ENCODE data around the gene SPTBN1.

SPTBN1 gene

DNA sequence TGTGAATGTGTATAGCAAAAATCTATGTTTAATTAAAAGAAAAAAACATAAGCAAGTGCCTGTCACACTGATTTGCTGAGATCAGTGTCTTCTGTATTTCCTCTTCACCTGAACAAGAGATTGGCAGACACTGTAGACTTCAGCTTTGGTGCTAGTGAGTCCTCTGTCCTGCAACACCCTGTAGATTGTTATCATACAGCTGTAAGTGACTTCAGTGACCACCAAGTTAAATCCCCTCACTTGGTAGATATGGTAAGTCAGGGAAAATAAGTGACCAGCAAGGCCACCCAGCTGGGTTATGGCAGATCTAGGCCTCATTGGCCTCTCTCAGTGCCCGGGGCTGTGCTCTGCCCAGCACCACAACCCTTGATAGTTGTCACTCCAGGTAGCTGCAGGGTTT, 147.7 kb downstream of the SPTBN1 start:
- TF ChIP-seq, protein P1, sequence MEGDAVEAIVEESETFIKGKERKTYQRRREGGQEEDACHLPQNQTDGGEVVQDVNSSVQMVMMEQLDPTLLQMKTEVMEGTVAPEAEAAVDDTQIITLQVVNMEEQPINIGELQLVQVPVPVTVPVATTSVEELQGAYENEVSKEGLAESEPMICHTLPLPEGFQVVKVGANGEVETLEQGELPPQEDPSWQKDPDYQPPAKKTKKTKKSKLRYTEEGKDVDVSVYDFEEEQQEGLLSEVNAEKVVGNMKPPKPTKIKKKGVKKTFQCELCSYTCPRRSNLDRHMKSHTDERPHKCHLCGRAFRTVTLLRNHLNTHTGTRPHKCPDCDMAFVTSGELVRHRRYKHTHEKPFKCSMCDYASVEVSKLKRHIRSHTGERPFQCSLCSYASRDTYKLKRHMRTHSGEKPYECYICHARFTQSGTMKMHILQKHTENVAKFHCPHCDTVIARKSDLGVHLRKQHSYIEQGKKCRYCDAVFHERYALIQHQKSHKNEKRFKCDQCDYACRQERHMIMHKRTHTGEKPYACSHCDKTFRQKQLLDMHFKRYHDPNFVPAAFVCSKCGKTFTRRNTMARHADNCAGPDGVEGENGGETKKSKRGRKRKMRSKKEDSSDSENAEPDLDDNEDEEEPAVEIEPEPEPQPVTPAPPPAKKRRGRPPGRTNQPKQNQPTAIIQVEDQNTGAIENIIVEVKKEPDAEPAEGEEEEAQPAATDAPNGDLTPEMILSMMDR (IDR thresholded peaks at IDR 0.05; ENCODE audit: insufficient read depth, low read depth, low read length, missing control alignments): no peak
- H3K4me3 ChIP-seq (ENCODE audit: low read depth, low read length): no peak overlapping the region
- no peak for DNase-seq (ENCODE audit: low read depth)

DNA sequence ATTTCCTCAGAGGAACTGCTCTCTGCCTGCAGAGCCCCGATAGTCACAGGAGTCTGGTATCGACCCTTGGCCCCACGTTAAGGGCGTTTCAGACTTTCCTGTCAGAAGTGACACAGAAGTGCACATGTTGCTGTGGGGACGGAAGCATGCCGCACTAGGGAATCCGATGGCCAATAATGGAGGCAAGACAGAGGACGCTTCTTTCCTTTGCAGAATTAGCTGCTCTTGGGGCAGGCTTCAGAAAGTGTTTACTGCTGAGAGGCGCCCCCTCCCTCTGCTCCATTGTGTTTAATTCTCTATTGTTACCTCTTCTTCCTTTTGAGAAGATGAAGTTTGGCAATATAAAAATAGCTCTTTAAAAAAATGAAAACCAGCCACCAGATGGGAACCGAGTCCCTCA, 148.7 kb downstream of the SPTBN1 start:
- no peak for DNase-seq (ENCODE audit: low read depth)
- TF ChIP-seq, protein P1 (IDR thresholded peaks at IDR 0.05; ENCODE audit: insufficient read depth, low read depth, low read length, missing control alignments): no peak
- no peak overlapping the region for H3K4me3 ChIP-seq (ENCODE audit: low read depth, low read length)

DNA sequence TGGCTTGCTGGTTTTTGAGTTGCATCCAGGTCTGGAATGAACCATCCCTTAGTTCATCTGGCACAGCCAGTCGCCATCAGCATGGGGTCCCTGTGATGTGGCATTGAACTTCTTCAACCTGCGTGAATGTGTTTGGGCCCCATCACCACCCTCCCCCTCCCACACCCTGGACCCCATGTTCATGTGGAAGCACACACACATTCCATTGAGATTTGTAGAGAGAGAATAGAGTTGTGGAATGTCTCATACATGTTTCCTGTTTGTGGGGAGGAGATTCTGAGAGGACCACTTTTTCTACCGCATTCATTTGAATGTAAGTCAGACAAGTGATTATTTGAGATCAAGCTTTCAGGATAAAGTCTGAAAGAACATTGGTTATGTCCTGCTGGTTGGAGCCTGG, 149.7 kb downstream of the SPTBN1 start:
- no peak overlapping the region for H3K4me3 ChIP-seq (ENCODE audit: low read depth, low read length)
- no peak for DNase-seq (ENCODE audit: low read depth)

DNA sequence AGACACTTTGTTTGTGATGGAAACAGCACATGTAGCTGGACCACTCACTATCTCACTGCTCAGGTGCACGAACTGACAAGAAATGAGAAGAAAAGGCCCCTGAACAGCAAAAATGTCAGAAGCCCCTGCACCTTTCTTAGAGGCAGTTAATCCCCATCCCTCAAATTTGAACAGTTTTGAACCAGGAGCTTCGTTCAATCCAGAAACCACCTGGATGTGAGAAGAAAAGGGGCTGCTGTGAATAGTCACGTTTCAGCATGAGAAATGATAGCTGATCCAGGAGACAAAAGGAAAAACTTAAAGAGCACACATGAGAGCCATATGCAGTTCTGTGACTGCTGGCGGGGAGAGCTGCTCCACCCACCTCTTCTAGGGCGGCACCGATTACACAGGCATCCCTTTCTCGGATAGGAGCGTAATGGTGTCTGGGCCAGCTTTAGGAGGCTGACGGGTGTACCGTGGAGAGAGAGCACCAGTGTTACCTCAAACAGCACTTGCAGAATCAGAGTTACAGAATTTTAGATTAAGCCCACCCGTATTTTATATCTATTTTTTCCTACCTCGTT, 150.3 kb downstream of the SPTBN1 start:
- no peak overlapping the region for H3K4me3 ChIP-seq (ENCODE audit: low read depth, low read length)
- DNase-seq (ENCODE audit: low read depth): no peak
- TF ChIP-seq, protein P1 (IDR thresholded peaks at IDR 0.05; ENCODE audit: insufficient read depth, low read depth, low read length, missing control alignments): no peak

More for the DNA sequence above, 149.7 kb downstream of the SPTBN1 start:
- TF ChIP-seq, protein P1 (IDR thresholded peaks at IDR 0.05; ENCODE audit: insufficient read depth, low read depth, low read length, missing control alignments): no peak

DNA sequence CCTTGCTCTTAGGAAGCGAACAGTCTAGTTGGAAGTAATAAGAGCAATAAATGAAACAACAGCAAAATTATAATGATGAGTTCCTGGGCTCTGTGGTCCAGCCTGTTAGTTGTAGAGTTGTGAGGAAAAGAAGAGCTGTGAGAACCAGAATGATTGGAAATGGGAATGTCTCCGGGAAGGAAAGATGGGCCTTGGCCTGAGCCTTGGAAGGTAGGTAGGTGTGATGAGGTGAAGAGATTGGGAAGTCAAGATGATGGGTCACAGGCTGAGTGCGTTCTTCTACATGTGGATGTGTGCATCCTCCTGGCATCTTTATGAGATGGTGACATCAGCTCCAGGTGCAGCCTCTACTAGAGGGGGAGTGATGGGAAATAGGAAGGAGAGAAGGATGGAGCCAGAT, 152.1 kb downstream of the SPTBN1 start:
- TF ChIP-seq, protein P1 (IDR thresholded peaks at IDR 0.05; ENCODE audit: insufficient read depth, low read depth, low read length, missing control alignments): no peak
- no peak overlapping the region for H3K4me3 ChIP-seq (ENCODE audit: low read depth, low read length)

DNA sequence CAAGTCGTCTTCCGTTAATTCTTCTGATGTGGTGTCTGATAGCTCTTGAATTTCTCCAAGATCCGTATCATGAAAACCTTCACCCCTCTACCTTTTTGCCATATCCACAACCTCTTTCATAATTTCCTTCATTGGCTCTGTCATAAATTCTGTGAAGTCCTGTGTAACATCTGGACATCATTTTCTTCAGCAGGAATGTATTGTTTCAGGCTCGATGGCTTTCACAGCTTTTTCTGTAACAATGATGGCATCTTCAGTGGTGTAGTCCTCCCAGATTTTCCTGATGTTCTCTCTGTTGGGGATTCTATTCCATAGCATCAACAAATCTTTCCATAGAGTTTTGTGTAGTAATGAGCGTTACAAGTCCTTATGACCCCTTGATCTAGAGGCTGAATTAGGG, 153.1 kb downstream of the SPTBN1 start:
- no peak overlapping the region for H3K4me3 ChIP-seq (ENCODE audit: low read depth, low read length)
- DNase-seq (ENCODE audit: low read depth): no peak
- TF ChIP-seq, protein P1 (IDR thresholded peaks at IDR 0.05; ENCODE audit: insufficient read depth, low read depth, low read length, missing control alignments): no peak

More for the DNA sequence above, 152.1 kb downstream of the SPTBN1 start:
- no peak for DNase-seq (ENCODE audit: low read depth)

DNA sequence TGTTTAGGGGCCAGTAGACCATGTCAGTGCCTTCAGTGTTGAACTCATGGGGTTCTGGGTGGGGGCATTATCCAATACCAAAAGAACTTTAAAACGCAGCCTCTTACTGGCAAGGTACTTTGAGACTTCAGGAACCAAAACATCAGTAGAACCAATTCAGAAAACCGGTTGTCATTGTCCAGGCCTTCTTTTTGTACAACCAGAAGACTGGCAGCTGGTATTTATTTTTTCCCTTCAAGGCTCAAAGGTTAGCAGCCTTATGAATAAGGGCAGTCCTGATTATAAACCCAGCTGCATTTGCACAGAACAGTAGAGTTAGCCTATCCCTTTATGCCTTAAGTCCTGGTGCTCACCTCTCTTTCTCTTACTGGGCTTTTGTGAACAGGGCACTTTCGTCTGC, 153.5 kb downstream of the SPTBN1 start:
- no peak for DNase-seq (ENCODE audit: low read depth)
- TF ChIP-seq, protein P1 (IDR thresholded peaks at IDR 0.05; ENCODE audit: insufficient read depth, low read depth, low read length, missing control alignments): no peak
- H3K4me3 ChIP-seq (ENCODE audit: low read depth, low read length): no peak overlapping the region
